ENCODE results near the gene PRRT1B.
A peak's percentile ranks its signal among the peaks of the same experiment; 100 is the strongest.
"Not testable (repeated sequence)": the region's sequence is repeated elsewhere in the genome, so short reads cannot be mapped to it uniquely, and the experiment has no call there.

The PRRT1B gene

GRCh38 chr9:131529597-131530545, 15.5 kb upstream of the PRRT1B start:
- H3K9me3 Mint-ChIP-seq, result no peaks in the 10 kb centered on the region
- H3K4me1 Mint-ChIP-seq, result peaks cover 22% of the 10 kb centered on the region
- H3K27me3 Mint-ChIP-seq, result no peaks in the 10 kb centered on the region
- H3K27ac Mint-ChIP-seq, result no peak overlapping the region
- H3K36me3 Mint-ChIP-seq, result peaks cover 3% of the 10 kb centered on the region
- H3K4me3 Mint-ChIP-seq, result peak overlapping the region; percentile 72

GRCh38 chr9:131530546-131530919, 14.8 kb upstream of the PRRT1B start:
- no peaks in the 10 kb centered on the region for H3K9me3 Mint-ChIP-seq
- H3K36me3 Mint-ChIP-seq, result peaks cover 3% of the 10 kb centered on the region
- no peak overlapping the region for H3K27ac Mint-ChIP-seq
- H3K4me3 Mint-ChIP-seq, result peak overlapping the region; percentile 72
- H3K4me1 Mint-ChIP-seq, result peaks cover 28% of the 10 kb centered on the region
- no peaks in the 10 kb centered on the region for H3K27me3 Mint-ChIP-seq

- Mint-ChIP-seq H3K4me3 (peak within 1 kb of the TSS; percentile 72), H3K9me3 (no peaks in the 10 kb centered on the region), H3K27me3 (no peaks in the 10 kb centered on the region), H3K36me3 (peaks cover 3% of the 10 kb centered on the region), H3K4me1 (peaks cover 30% of the 10 kb centered on the region), H3K27ac (no peak within 1 kb of the TSS)
These were observed 14.1 kb upstream of the PRRT1B start, which contains the start of gene UCK1 for GRCh38 chr9:131530920-131531832. TSS of gene UCK1 (minus strand) at chr9:131531263. CDS start at chr9:131531174, 89 bp downstream.

GRCh38 chr9:131534721-131535237, 10.5 kb upstream of the PRRT1B start:
- no peak overlapping the region for H3K27ac Mint-ChIP-seq
- H3K27me3 Mint-ChIP-seq, result no peaks in the 10 kb centered on the region
- H3K4me3 Mint-ChIP-seq, result peak overlapping the region; percentile 4
- H3K9me3 Mint-ChIP-seq, result no peaks in the 10 kb centered on the region
- H3K4me1 Mint-ChIP-seq, result peaks cover 40% of the 10 kb centered on the region
- no peaks in the 10 kb centered on the region for H3K36me3 Mint-ChIP-seq

- H3K36me3 Mint-ChIP-seq, result peaks cover 1% of the 10 kb centered on the region
- no peaks in the 10 kb centered on the region for H3K27me3 Mint-ChIP-seq
- no peaks in the 10 kb centered on the region for H3K9me3 Mint-ChIP-seq
- no peak overlapping the region for H3K4me3 Mint-ChIP-seq
- peaks cover 45% of the 10 kb centered on the region for H3K4me1 Mint-ChIP-seq
- no peak overlapping the region for H3K27ac Mint-ChIP-seq
These were observed 7.4 kb upstream of the PRRT1B start for GRCh38 chr9:131537946-131538345.

- Mint-ChIP-seq H3K27me3 (no peaks in the 10 kb centered on the region), H3K27ac (peak overlapping the region; percentile 46), H3K36me3 (peaks cover 5% of the 10 kb centered on the region), H3K4me1 (peaks cover 41% of the 10 kb centered on the region), H3K4me3 (peak overlapping the region; percentile 40), H3K9me3 (no peaks in the 10 kb centered on the region)
These were observed 6.0 kb upstream of the PRRT1B start for GRCh38 chr9:131539223-131539923.

GRCh38 chr9:131543141-131543540, 2.2 kb upstream of the PRRT1B start:
- Mint-ChIP-seq H3K27me3 (peaks cover 15% of the 10 kb centered on the region), H3K4me3 (no peak overlapping the region), H3K27ac (no peak overlapping the region), H3K9me3 (no peaks in the 10 kb centered on the region), H3K4me1 (peaks cover 29% of the 10 kb centered on the region), H3K36me3 (peaks cover 7% of the 10 kb centered on the region)

- peaks cover 30% of the 10 kb centered on the region for H3K27me3 Mint-ChIP-seq
- H3K27ac Mint-ChIP-seq, result no peak overlapping the region
- peak overlapping the region; percentile 42 for H3K4me3 Mint-ChIP-seq
- no peaks in the 10 kb centered on the region for H3K9me3 Mint-ChIP-seq
- H3K4me1 Mint-ChIP-seq, result peaks cover 14% of the 10 kb centered on the region
- H3K36me3 Mint-ChIP-seq, result peaks cover 17% of the 10 kb centered on the region
These were observed 538 bp downstream of the PRRT1B start for GRCh38 chr9:131545786-131546335.

GRCh38 chr9:131546336-131547084, 1.2 kb downstream of the PRRT1B start:
- Mint-ChIP-seq H3K36me3 (peaks cover 17% of the 10 kb centered on the region), H3K4me1 (peaks cover 14% of the 10 kb centered on the region), H3K4me3 (peak overlapping the region; percentile 75), H3K27me3 (peaks cover 30% of the 10 kb centered on the region), H3K9me3 (no peaks in the 10 kb centered on the region), H3K27ac (no peak overlapping the region)

GRCh38 chr9:131549186-131549585, 3.9 kb downstream of the PRRT1B start:
- not testable (repeated sequence) for H3K4me3 Mint-ChIP-seq, H3K9me3 Mint-ChIP-seq, H3K27ac Mint-ChIP-seq
- Mint-ChIP-seq H3K4me1 (peaks cover 14% of the 10 kb centered on the region), H3K27me3 (peaks cover 36% of the 10 kb centered on the region), H3K36me3 (peaks cover 11% of the 10 kb centered on the region)

GRCh38 chr9:131550465-131550864, 5.1 kb downstream of the PRRT1B start:
- not testable (repeated sequence) for H3K27ac Mint-ChIP-seq, H3K9me3 Mint-ChIP-seq, H3K4me3 Mint-ChIP-seq
- peaks cover 41% of the 10 kb centered on the region for H3K27me3 Mint-ChIP-seq
- peaks cover 14% of the 10 kb centered on the region for H3K4me1 Mint-ChIP-seq
- H3K36me3 Mint-ChIP-seq, result peaks cover 11% of the 10 kb centered on the region

GRCh38 chr9:131552030-131552429, 6.7 kb downstream of the PRRT1B start:
- H3K4me1 Mint-ChIP-seq, result peaks cover 14% of the 10 kb centered on the region
- H3K9me3 Mint-ChIP-seq, result no peaks in the 10 kb centered on the region
- H3K4me3 Mint-ChIP-seq, result no peak overlapping the region
- H3K27me3 Mint-ChIP-seq, result peaks cover 44% of the 10 kb centered on the region
- H3K36me3 Mint-ChIP-seq, result peaks cover 11% of the 10 kb centered on the region
- no peak overlapping the region for H3K27ac Mint-ChIP-seq

- Mint-ChIP-seq H3K27me3 (peaks cover 24% of the 10 kb centered on the region), H3K4me1 (no peaks in the 10 kb centered on the region), H3K36me3 (peaks cover 3% of the 10 kb centered on the region), H3K27ac (no peak overlapping the region), H3K9me3 (no peaks in the 10 kb centered on the region), H3K4me3 (no peak overlapping the region)
These were observed 8.9 kb downstream of the PRRT1B start for GRCh38 chr9:131554087-131554842.

Measured in activated naive CD4-positive, alpha-beta T cell treated with anti-CD3 and anti-CD28 coated beads, Interleukin-2, amount 50 U/mL, for 24 hours (primary cell).